ENCODE data around the gene NME2. TPM values are rescaled to one million over a fixed set of nuclear protein-coding genes. Genes with fewer than 3 reads are reported as not detected.

Gene NME2
- total and polyA plus RNA-seq, 8 donors = 247 to 546 (median 294) TPM

DNA sequence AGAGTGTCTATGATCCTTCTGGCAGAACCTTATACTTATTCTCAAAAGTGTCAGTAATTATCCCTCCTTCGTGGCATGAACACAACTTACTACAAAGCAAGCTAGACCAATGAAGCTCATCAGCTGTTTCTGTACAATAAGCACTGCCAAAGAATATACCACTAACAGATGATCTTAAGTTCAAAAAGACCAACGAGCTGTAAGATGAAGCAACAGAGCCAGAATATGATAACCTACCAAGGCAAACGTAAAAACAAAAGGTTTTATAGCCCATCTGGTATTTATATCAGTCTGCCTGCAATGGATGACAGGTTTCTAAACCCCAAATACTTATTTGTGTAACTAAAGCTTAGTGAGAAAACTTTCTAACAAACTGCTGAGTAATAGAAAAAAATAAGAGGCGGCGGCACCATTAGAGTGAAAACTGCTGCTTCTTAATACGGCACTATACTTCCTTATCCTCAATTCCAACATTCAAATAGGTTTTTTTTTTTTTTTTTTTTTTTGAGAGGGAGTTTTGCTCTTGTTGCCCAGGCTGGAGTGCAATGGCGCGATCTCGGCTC, 22.1 kb downstream of the NME2 start:
- Histone ChIP-seq H3K36me3 (peaks cover 5 to 76% of the 10 kb centered on the region in 2 donors), H3K27ac (no peak overlapping the region), H3K9me3 (no peaks in the 10 kb centered on the region), H3K27me3 (no peaks in the 10 kb centered on the region), H3K4me1 (no peaks in the 10 kb centered on the region), H3K4me3 (no peak overlapping the region)
- intact Hi-C loops (cut with DNase I) = no loop called here
- DNase-seq = peak in 2 of 4 donors; percentile 58 to 71
- TF ChIP-seq, protein P1, sequence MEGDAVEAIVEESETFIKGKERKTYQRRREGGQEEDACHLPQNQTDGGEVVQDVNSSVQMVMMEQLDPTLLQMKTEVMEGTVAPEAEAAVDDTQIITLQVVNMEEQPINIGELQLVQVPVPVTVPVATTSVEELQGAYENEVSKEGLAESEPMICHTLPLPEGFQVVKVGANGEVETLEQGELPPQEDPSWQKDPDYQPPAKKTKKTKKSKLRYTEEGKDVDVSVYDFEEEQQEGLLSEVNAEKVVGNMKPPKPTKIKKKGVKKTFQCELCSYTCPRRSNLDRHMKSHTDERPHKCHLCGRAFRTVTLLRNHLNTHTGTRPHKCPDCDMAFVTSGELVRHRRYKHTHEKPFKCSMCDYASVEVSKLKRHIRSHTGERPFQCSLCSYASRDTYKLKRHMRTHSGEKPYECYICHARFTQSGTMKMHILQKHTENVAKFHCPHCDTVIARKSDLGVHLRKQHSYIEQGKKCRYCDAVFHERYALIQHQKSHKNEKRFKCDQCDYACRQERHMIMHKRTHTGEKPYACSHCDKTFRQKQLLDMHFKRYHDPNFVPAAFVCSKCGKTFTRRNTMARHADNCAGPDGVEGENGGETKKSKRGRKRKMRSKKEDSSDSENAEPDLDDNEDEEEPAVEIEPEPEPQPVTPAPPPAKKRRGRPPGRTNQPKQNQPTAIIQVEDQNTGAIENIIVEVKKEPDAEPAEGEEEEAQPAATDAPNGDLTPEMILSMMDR (IDR thresholded peaks at IDR 0.05) = no peak
- ATAC-seq = no peak

DNA sequence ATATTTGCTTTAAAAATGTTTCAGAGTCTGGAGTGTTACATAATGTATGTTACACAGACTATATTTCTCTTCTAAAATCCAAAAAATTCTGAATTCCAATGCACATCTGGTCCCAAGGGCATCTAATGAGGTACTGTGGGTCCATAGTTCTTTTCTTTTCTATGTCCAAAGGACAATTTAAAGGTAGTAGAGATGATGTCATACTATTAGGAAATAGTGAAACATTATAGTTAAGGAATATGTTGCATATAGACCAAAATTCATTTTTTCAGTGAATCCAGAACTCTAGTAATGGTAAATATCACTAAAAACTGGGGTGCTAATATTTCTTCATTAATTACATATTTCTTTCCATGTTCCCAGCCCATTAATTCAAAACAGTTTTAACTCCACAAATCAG, 23.0 kb downstream of the NME2 start:
- no peak for ATAC-seq
- no peaks in the 10 kb centered on the region for H3K27me3 ChIP-seq
- no peak overlapping the region for H3K27ac ChIP-seq
- intact Hi-C loops (cut with DNase I) = no loop called here
- TF ChIP-seq, protein P1 (IDR thresholded peaks at IDR 0.05) = no peak
- peaks cover 5 to 78% of the 10 kb centered on the region in 2 donors for H3K36me3 ChIP-seq
- H3K9me3 ChIP-seq = no peaks in the 10 kb centered on the region
- DNase-seq = no peak
- no peaks in the 10 kb centered on the region for H3K4me1 ChIP-seq
- no peak overlapping the region for H3K4me3 ChIP-seq

DNA sequence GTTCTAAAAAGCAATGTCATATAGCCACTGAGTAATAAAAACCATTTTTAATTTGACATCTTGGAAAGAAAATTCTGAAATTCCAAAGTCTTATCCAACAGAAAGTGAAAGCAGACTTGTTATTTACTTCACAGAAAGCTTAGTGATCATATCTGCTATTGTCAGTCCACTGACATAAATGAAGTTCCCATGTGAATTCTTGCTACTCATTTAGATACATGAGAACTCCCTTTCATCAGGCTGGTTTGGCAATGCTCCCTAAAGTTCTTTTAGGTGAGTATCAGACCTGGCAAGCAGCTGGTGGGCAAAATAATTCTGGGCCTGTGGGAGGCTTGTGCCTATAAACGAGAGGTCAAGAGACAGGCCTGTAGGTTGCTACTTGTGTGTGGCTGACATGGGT, 23.4 kb downstream of the NME2 start:
- no peak overlapping the region for H3K27ac ChIP-seq
- ATAC-seq = no peak
- no peak for DNase-seq
- intact Hi-C loops (cut with DNase I) = loop anchor here in 1 of 2 donors (10.0 kb wide), 1 partner anchor 65 kb away; no protein-coding TSS in a partner anchor
- H3K36me3 ChIP-seq = peaks cover 5 to 78% of the 10 kb centered on the region in 2 donors
- H3K4me1 ChIP-seq = no peaks in the 10 kb centered on the region
- no peaks in the 10 kb centered on the region for H3K27me3 ChIP-seq
- TF ChIP-seq, protein P1 (IDR thresholded peaks at IDR 0.05) = no peak
- H3K4me3 ChIP-seq = no peak overlapping the region
- no peaks in the 10 kb centered on the region for H3K9me3 ChIP-seq

DNA sequence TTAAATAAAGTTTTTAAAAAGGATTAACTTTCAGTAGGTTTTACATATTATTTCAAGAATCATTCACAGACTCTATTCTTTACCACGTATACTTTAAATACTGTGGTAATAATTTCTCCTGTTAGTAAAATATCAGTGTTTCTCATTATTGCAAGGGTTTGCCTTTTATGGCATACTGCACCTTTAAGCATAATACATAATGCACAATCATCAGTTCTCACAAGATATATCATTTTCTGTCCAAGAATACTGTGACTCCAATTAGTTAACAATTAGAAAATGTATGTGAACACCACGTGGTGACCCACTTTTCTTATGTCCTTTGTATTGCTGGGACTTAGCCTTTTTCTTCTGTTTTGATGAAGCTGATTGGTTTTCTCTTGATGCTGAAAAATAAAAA, 25.7 kb downstream of the NME2 start:
- no peaks in the 10 kb centered on the region for H3K9me3 ChIP-seq
- no peak for DNase-seq
- intact Hi-C loops (cut with DNase I) = loop anchor here in 1 of 2 donors (10.0 kb wide), 1 partner anchor 63 kb away; no protein-coding TSS in a partner anchor
- no peak overlapping the region for H3K27ac ChIP-seq
- no peaks in the 10 kb centered on the region for H3K27me3 ChIP-seq
- ATAC-seq = no peak
- no peaks in the 10 kb centered on the region for H3K4me1 ChIP-seq
- H3K36me3 ChIP-seq = peaks cover 5 to 90% of the 10 kb centered on the region in 2 donors
- TF ChIP-seq, protein P1 (IDR thresholded peaks at IDR 0.05) = no peak
- H3K4me3 ChIP-seq = no peak overlapping the region

DNA sequence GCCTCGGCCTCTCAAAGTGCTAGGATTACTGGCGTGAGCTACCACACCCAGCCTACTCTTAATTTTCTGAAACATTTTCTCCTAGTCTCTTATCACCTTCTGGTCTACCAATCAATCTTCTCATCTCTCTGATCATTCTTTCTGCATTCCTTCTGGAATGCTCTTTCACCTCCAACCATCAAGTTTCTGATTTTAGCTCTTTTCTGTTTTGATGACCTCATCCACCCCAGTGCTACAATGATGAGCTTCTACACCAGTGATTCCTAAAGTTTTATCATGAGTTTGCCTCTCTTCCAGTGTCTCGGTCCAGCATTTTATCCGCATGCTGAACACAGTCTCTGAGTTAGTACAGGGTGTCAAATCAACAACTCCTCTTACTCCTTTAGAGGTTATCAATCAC, 31.5 kb downstream of the NME2 start:
- Histone ChIP-seq H3K36me3 (peaks cover 1 to 97% of the 10 kb centered on the region in 2 donors), H3K4me1 (peaks cover 0 to 2% of the 10 kb centered on the region in 2 donors), H3K4me3 (no peak overlapping the region), H3K27me3 (no peaks in the 10 kb centered on the region), H3K9me3 (no peaks in the 10 kb centered on the region), H3K27ac (no peak overlapping the region)
- TF ChIP-seq, protein P1 (IDR thresholded peaks at IDR 0.05) = no peak
- ATAC-seq (no peak), DNase-seq (no peak)
- intact Hi-C loops (cut with DNase I) = loop anchor here in 1 of 2 donors (10.0 kb wide), 1 partner anchor 57 kb away; no protein-coding TSS in a partner anchor
